Pancreas (tissue), 10 donors: ENCODE data around the gene LRRTM3. TPM values are rescaled to one million over a fixed set of nuclear protein-coding genes. Genes with fewer than 3 reads are reported as not detected.

Experiments used
- ATAC-seq, 4 donors: fragments of 200-7000 bp; cut with Tn5 transposase; one replicate each; pipeline versions ENCODE4 v1.8.0 to v1.9.1; 2020; ENCODE audit warnings: mild to moderate bottlenecking in 4 of 4, moderate library complexity in 4 of 4
- DNase-seq, 6 donors: peaks; one replicate each; pipeline ENCODE4 v3.0.0-alpha.2; 2020
- FAIRE-seq: peaks from 2 replicates; lab custom pipeline; 2012; peaks lifted over from hg19 to GRCh38; lab: Jason Lieb, UNC
- H3K27ac ChIP-seq, 4 donors: fragments of 200-600 bp; sonication (generic); 1 replicate in 3 of 4; 2 replicates in 1 of 4; pipeline versions ENCODE4 v1.5.0 to v1.8.0; 2020
- H3K27me3 ChIP-seq, 4 donors: fragments of 200-600 bp; one replicate each; pipeline ENCODE4 v1.8.0; 2021
- H3K36me3 ChIP-seq, 3 donors: fragments of 200-600 bp; sonication (generic) in 1 of 3; one replicate each; pipeline versions ENCODE4 v1.5.0 to v1.8.0; 2020 to 2021
- H3K4me1 ChIP-seq, 3 donors: fragments of 200-600 bp; one replicate each; pipeline ENCODE4 v1.8.0; 2021
- H3K4me3 ChIP-seq, 4 donors: fragments of 200-600 bp; sonication (generic) in 2 of 4; one replicate each; pipeline versions ENCODE4 v1.5.0 to v1.8.0; 2020 to 2021
- H3K9me3 ChIP-seq, 4 donors: fragments of 200-600 bp; one replicate each; pipeline ENCODE4 v1.8.0; 2021
- WGBS, 2 donors: extraction: QIAGEN DNeasy Blood & Tissue Kit; methylation state at CpG; one replicate each; pipeline ENCODE4 v1.1.7; 2013; 5-methylcytosine and 5-hydroxymethylcytosine counted together
- intact Hi-C, 3 donors: fragments of 100-400 bp; cut with DNase I; formaldehyde crosslinking; loops; one replicate each; pipeline versions ENCODE4 v1.11.1 to v1.14.2; 2022
- polyA plus RNA-seq, 2 donors: library from polyadenylated mRNA; stranded (reverse); fragments of 200-250 nt; gene quantifications; one replicate each; pipeline ENCODE4 v1.2.3, GENCODE V29; 2013
- total RNA-seq, 6 donors: library from RNA; stranded (reverse); fragmentation: NEBNext Ultra II Directional in 4 of 6; extraction: Animal tissue kit (Norgen Biotek cat#: 25700) in 4 of 6; gene quantifications; one replicate each; pipeline versions ENCODE4 v1.2.1 to v1.2.4, GENCODE V29; 2021 to 2023
- TF ChIP-seq, protein P1 (sequence below), 4 donors: fragments of 200-600 bp; sonication (generic) in 3 of 4; IDR thresholded peaks; one replicate each; pipeline versions ENCODE4 v1.5.0 to v1.8.0; 2021; ENCODE audit warnings: antibody characterized with exemption in 4 of 4
- donor health status: healthy with polysubstance abuse.
- donor health status: DM: no; HTN: no; CAD: no; lungs with moderate emphysema.
- donor health status: DM: no; HTN: no; CAD: no.
- donor health status: control.
- donor health status: control.
- donor health status: Bipolar disorder and iron deficiency.
- donor health status: DM: yes; HTN: yes; CAD: no.
- donor health status: DM: no; HTN: no; CAD: no.
- donor health status: DM: no; HTN: no; CAD: no.
- donor health status: DM: yes; HTN: yes; CAD: no.

LRRTM3 gene
- total and polyA plus RNA-seq, 8 donors = 0.25 to 2.5 (median 0.72) TPM

DNA sequence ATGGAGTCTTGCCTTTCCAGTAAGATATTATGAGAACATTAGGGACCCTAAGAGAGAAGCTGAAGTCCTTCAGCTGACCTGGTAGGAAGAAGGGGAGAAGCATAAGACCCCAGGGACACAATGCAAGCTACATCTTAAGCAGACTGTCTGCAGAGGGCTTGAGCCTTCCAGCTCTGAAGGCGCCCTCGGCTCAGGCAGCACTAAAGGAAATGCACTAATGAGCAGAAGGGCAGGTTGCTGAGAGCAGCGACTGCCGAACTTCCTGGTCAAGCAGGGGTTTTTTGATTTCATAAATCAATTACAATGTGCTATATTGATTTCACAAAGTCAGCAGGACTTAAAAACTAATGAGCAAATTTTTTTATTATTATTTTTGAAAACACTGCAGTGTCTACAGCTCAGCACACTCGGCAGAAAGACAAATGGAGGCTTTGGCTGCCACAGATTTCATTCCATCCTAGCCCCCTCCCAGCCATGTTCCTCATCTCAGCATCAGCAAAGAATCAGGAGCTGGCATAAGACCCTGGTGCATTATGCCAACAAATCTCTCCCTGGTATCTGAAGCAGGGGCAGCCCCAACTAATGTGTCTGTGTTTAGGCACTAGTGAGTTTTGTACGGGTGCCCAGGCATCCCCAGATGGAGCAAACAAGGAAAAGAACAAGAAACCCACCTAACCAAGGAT is 57.1 kb downstream of the LRRTM3 start:
- peak in 2 of 6 donors; percentile 13 to 57 for DNase-seq

DNA sequence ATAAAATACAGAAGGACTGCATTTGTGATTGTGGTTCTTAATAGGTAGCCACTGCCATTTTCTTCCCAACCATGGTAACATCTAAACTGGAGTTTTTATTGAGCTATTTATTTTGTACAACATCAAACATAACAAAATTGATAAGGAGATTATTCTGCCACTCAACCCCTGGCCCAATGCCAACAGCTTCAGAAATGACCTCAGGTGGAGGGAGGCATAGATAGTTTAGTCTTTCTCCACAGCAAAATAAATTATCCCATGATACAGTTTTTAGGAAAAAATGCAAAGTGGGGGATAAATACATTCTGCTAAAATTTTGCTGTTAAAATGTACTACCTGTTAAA is 57.6 kb downstream of the LRRTM3 start:
- TF ChIP-seq, protein P1, sequence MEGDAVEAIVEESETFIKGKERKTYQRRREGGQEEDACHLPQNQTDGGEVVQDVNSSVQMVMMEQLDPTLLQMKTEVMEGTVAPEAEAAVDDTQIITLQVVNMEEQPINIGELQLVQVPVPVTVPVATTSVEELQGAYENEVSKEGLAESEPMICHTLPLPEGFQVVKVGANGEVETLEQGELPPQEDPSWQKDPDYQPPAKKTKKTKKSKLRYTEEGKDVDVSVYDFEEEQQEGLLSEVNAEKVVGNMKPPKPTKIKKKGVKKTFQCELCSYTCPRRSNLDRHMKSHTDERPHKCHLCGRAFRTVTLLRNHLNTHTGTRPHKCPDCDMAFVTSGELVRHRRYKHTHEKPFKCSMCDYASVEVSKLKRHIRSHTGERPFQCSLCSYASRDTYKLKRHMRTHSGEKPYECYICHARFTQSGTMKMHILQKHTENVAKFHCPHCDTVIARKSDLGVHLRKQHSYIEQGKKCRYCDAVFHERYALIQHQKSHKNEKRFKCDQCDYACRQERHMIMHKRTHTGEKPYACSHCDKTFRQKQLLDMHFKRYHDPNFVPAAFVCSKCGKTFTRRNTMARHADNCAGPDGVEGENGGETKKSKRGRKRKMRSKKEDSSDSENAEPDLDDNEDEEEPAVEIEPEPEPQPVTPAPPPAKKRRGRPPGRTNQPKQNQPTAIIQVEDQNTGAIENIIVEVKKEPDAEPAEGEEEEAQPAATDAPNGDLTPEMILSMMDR (IDR thresholded peaks at IDR 0.05) = no peak
- Histone ChIP-seq H3K4me1 (peaks cover 0 to 13% (median 12%) of the 10 kb centered on the region in 3 donors), H3K36me3 (no peaks in the 10 kb centered on the region), H3K27me3 (no peaks in the 10 kb centered on the region), H3K9me3 (no peaks in the 10 kb centered on the region), H3K4me3 (no peak overlapping the region), H3K27ac (no peak overlapping the region)
- DNase-seq (peak in 5 of 6 donors; percentile 24 to 69 (median 55)), ATAC-seq (peak; percentile 60 to 84 (median 67)), FAIRE-seq (no peak)
- intact Hi-C loops = no loop called here

More for the DNA sequence above, 57.1 kb downstream of the LRRTM3 start:
- no peak for FAIRE-seq
- no peaks in the 10 kb centered on the region for H3K27me3 ChIP-seq
- intact Hi-C loops = no loop called here
- H3K9me3 ChIP-seq = no peaks in the 10 kb centered on the region
- peak; percentile 66 to 85 (median 82) for ATAC-seq
- H3K4me1 ChIP-seq = peaks cover 0 to 13% (median 12%) of the 10 kb centered on the region in 3 donors
- WGBS, 2 donors = 5 to 9% methylated on average over 6 of the region's 6 CpGs
- H3K36me3 ChIP-seq = no peaks in the 10 kb centered on the region
- H3K4me3 ChIP-seq = no peak overlapping the region
- TF ChIP-seq, protein P1 (IDR thresholded peaks at IDR 0.05) = no peak
- no peak overlapping the region for H3K27ac ChIP-seq

DNA sequence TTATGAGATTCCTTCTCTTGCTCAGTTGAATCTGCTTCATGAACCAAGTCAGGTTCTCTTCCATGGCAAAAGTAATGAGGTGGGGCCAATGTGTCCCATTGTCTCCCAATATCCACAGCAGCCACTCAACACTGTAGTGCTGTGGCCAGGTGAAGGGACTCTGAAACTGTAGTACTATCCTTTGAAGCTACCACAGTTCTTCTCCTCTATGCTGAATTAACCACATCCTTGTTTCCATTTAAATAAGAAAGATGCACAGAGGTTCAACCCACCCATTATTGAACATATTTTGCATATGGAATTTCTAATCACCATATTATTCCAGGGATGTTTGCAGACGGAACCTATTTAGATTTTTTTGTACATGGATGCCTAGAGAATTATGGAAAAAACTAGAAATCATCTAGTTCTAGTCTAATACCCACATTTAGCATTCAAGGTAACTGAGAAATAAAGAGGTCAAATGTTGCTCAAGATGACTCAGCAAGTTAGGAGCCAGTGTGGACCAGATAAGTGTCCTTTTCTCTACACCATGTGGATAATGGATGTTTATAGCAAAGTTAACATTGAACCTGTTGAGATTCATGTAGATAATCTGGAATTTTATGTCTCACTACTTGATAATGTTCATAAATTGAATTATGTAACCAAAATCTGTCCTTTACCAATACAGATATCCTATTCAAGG is 64.5 kb downstream of the LRRTM3 start:
- no peak for DNase-seq
- TF ChIP-seq, protein P1 (IDR thresholded peaks at IDR 0.05) = no peak
- intact Hi-C loops = no loop called here

DNA sequence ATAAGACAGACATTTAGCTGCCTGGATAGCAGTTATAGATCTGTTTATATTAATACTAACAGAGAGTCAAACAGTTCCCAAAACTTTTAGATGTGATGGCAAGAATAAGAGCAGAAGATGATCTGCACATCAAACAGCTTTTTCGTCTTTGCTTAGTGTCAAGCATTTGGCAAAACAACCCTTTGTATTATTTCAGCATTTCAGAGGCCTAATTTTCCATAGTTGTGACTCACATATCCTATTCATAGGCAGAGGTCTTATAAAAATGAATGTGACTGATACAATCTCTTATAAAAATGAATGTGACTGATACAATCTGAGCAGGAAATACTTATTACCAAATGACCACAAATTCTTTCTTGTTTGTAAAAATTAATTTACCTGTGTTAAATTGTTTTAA is 71.2 kb downstream of the LRRTM3 start:
- no peaks in the 10 kb centered on the region for H3K9me3 ChIP-seq
- WGBS, 2 donors = 63 to 69% methylated on average over 1 of the region's 1 CpG
- FAIRE-seq = no peak
- no peaks in the 10 kb centered on the region for H3K36me3 ChIP-seq
- no peaks in the 10 kb centered on the region for H3K27me3 ChIP-seq
- intact Hi-C loops = no loop called here
- no peak overlapping the region for H3K4me3 ChIP-seq
- no peak for DNase-seq
- no peak for ATAC-seq
- no peak overlapping the region for H3K27ac ChIP-seq
- no peaks in the 10 kb centered on the region for H3K4me1 ChIP-seq
- TF ChIP-seq, protein P1 (IDR thresholded peaks at IDR 0.05) = no peak

More for the DNA sequence above, 64.5 kb downstream of the LRRTM3 start:
- FAIRE-seq (no peak), ATAC-seq (no peak)
- 66 to 87% methylated on average over 1 of the region's 1 CpG for WGBS, 2 donors
- Histone ChIP-seq H3K36me3 (no peaks in the 10 kb centered on the region), H3K4me3 (no peak overlapping the region), H3K4me1 (no peaks in the 10 kb centered on the region), H3K27me3 (no peaks in the 10 kb centered on the region), H3K27ac (no peak overlapping the region), H3K9me3 (no peaks in the 10 kb centered on the region)
